Neural crest cell (in vitro differentiated cells): ENCODE measurements around the gene DAPK2. TPM values are rescaled to one million over a fixed set of nuclear protein-coding genes. Genes with fewer than 3 reads are reported as not detected.

ENCODE experiments used
- DNase-seq: peaks from one replicate; pipeline ENCODE4 v3.0.0; 2021; ENCODE audit warnings: low read depth, mixed read lengths, low spot score
- H3K27ac Mint-ChIP-seq: one replicate; pipeline ENCODE4 v1.8.0; 2021; ENCODE audit warnings: mild to moderate bottlenecking, mixed read lengths; ENCODE audit not compliant: unreplicated experiment
- H3K27me3 Mint-ChIP-seq: 2 replicates; pipeline ENCODE4 v1.8.0; 2021; ENCODE audit warnings: low read depth, mild to moderate bottlenecking, mixed read lengths
- H3K36me3 Mint-ChIP-seq: 2 replicates; pipeline ENCODE4 v1.8.0; 2021; ENCODE audit warnings: low read depth, mild to moderate bottlenecking, mixed read lengths
- H3K4me1 Mint-ChIP-seq: 2 replicates; pipeline ENCODE4 v1.8.0; 2021; ENCODE audit warnings: mixed read lengths
- H3K4me3 Mint-ChIP-seq: one replicate; pipeline ENCODE4 v1.8.0; 2021; ENCODE audit warnings: mild to moderate bottlenecking, mixed read lengths
- H3K9me3 Mint-ChIP-seq: 2 replicates; pipeline ENCODE4 v1.8.0; 2021; ENCODE audit warnings: mixed read lengths
- total RNA-seq: library from RNA; stranded (reverse); gene quantifications from 2 replicates; pipeline ENCODE4 v1.2.1, GENCODE V29; 2021
- TF ChIP-seq, protein P1 (sequence below): fragments of 200-600 bp; sonication (generic); conservative IDR thresholded peaks from 2 replicates; pipeline ENCODE4 v1.5.0; 2021; ENCODE audit warnings: antibody characterized with exemption, mild to moderate bottlenecking

The DAPK2 gene
- total RNA-seq, 1 donor from 2014 or later, result 8.5 TPM

DNA sequence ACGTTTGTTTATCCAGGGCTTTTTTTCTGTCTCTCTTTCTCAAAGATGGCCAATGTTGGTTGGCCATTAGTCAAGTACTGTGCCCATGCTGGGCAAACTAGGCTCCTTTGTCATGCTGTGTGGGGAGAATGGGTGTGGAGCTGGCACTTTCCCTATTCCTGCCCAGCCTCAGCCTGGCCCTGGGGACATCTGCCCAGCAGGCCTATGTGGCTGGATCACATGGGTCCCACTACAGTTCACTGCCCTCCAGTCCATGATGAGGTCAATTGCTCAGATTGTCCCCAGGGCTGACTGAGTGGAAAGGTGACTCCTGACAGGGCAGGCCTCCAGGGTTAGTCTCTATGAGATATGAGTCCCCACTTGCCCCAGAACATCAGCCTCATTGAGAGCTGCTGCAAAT is 158.1 kb downstream of the DAPK2 start:
- Mint-ChIP-seq H3K4me3 (no peak overlapping the region), H3K4me1 (peaks cover 10% of the 10 kb centered on the region), H3K27ac (peak overlapping the region; percentile 67), H3K9me3 (no peaks in the 10 kb centered on the region), H3K36me3 (no peaks in the 10 kb centered on the region), H3K27me3 (no peaks in the 10 kb centered on the region)
- DNase-seq, result no peak
- TF ChIP-seq, protein P1, sequence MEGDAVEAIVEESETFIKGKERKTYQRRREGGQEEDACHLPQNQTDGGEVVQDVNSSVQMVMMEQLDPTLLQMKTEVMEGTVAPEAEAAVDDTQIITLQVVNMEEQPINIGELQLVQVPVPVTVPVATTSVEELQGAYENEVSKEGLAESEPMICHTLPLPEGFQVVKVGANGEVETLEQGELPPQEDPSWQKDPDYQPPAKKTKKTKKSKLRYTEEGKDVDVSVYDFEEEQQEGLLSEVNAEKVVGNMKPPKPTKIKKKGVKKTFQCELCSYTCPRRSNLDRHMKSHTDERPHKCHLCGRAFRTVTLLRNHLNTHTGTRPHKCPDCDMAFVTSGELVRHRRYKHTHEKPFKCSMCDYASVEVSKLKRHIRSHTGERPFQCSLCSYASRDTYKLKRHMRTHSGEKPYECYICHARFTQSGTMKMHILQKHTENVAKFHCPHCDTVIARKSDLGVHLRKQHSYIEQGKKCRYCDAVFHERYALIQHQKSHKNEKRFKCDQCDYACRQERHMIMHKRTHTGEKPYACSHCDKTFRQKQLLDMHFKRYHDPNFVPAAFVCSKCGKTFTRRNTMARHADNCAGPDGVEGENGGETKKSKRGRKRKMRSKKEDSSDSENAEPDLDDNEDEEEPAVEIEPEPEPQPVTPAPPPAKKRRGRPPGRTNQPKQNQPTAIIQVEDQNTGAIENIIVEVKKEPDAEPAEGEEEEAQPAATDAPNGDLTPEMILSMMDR, result no peak

DNA sequence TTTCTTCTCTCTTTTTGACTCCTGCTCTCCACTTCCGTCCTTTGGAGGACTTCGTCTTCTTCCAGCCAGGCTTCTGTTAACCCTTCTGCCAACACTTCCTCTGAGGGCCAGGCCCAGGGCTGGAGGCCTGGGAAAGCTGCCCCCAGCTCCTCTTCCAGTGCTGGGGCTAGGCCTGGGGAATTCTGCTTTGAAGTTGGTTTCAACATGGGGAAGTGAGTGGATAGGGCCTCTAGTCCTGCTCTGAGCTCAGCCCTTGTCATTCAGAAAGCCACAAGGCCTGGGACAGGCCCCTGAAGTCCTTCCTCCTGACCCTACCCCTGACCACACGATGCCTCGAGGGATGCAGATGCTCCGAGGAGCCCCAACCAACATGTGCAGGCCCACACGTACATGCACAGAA is 158.7 kb downstream of the DAPK2 start:
- Mint-ChIP-seq H3K36me3 (no peaks in the 10 kb centered on the region), H3K27ac (peak overlapping the region; percentile 38), H3K4me3 (no peak overlapping the region), H3K9me3 (no peaks in the 10 kb centered on the region), H3K27me3 (no peaks in the 10 kb centered on the region), H3K4me1 (peaks cover 10% of the 10 kb centered on the region)
- TF ChIP-seq, protein P1, result no peak
- no peak for DNase-seq

DNA sequence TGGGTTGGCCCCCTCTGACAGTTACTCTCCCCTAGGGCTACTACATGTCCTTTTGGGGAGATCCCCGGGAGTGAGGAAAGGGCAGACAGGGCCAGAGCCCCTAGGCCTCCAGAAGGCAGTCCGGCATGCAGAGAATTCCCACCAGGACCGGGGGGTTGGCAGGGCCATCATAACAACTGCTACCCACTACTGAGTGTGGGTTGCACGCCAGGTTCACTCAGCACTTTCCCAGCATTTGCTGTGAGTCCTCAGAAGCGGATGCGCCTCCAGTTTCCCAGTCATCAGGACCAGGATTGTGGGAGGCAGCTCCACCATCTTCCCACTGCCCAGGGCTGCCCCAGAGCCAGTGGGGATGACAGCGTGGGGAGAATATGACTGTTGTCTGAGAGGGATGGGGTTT is 161.3 kb downstream of the DAPK2 start:
- DNase-seq, result no peak
- no peaks in the 10 kb centered on the region for H3K9me3 Mint-ChIP-seq
- no peak overlapping the region for H3K27ac Mint-ChIP-seq
- no peaks in the 10 kb centered on the region for H3K36me3 Mint-ChIP-seq
- no peak overlapping the region for H3K4me3 Mint-ChIP-seq
- TF ChIP-seq, protein P1, result no peak
- H3K27me3 Mint-ChIP-seq, result no peaks in the 10 kb centered on the region
- H3K4me1 Mint-ChIP-seq, result peaks cover 7% of the 10 kb centered on the region

DNA sequence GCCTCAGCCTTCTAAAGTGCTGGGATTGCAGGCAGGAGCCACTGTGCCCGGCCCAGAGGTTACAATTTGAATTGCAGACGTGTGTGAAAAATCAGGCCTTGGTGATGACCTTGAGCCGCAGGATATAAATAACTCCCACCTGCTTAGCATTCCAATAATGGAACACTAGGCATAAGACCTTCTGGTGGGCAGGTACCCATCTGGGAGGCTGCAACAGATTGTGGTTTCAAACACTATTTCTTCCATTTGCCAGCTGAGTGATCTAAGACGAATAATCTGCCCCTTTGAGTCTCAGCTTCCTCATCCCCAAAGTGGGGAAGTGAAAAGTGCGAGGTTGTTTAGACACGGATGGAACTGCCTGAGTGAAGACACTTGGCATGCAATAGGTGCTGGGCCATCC is 164.9 kb downstream of the DAPK2 start:
- no peak overlapping the region for H3K27ac Mint-ChIP-seq
- H3K36me3 Mint-ChIP-seq, result no peaks in the 10 kb centered on the region
- H3K9me3 Mint-ChIP-seq, result no peaks in the 10 kb centered on the region
- peaks cover 12% of the 10 kb centered on the region for H3K4me1 Mint-ChIP-seq
- DNase-seq, result no peak
- no peak overlapping the region for H3K4me3 Mint-ChIP-seq
- TF ChIP-seq, protein P1, result no peak
- H3K27me3 Mint-ChIP-seq, result no peaks in the 10 kb centered on the region

DNA sequence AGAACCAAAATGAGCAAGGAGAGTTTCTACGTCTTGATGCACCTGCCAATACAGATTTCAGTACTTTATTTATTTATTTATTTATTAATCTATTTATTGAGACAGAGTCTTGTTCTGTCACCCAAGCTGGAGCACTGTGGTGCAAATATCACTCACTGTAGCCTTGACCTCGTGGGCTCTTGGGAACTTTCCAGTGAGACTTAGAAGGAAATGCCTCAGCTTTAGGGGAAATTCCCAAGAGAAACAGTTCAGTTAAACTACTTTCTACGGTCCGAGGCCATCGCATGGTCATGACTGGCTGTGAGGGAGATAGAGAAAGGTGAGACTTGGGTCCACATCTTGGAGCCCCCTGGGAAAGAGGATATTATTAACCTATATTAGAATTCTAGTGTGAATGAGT is 165.5 kb downstream of the DAPK2 start:
- Mint-ChIP-seq H3K4me3 (no peak overlapping the region), H3K4me1 (peaks cover 12% of the 10 kb centered on the region), H3K9me3 (no peaks in the 10 kb centered on the region), H3K36me3 (no peaks in the 10 kb centered on the region), H3K27ac (no peak overlapping the region), H3K27me3 (no peaks in the 10 kb centered on the region)
- TF ChIP-seq, protein P1, result no peak
- no peak for DNase-seq

DNA sequence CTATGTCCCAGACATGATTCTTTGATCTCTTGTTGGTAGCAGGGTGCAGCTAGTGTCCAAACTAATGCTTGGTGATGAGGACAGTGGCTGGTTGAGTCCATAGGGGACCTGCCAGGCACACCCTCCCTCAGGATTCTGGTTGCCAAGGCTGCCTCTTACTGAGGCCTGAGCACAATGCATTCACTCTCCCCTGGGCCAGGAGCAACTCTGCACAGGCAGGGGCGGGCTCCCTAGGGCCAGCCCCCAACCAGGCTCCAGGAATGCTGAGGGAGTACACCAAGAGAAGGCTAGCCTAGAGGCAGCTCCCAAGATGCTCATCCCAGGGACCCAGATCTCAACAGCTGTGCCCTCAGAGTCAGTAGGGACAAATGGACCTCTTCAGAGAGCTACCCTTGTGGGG is 166.3 kb downstream of the DAPK2 start:
- Mint-ChIP-seq H3K36me3 (no peaks in the 10 kb centered on the region), H3K9me3 (no peaks in the 10 kb centered on the region), H3K27me3 (no peaks in the 10 kb centered on the region), H3K27ac (no peak overlapping the region), H3K4me3 (no peak overlapping the region), H3K4me1 (peaks cover 12% of the 10 kb centered on the region)
- TF ChIP-seq, protein P1, result no peak
- no peak for DNase-seq
